HG03457 (cell line): ENCODE data around the gene CD38.
"Not testable (repeated sequence)": the region's sequence is repeated elsewhere in the genome, so short reads cannot be mapped to it uniquely, and the experiment has no call there.

Experiments
- ATAC-seq: cut with Tn5 transposase; IDR thresholded peaks from one replicate; pipeline ENCODE4 v1.9.1; 2021; ENCODE audit warnings: moderate number of reproducible peaks; ENCODE audit not compliant: unreplicated experiment

The CD38 gene

DNA sequence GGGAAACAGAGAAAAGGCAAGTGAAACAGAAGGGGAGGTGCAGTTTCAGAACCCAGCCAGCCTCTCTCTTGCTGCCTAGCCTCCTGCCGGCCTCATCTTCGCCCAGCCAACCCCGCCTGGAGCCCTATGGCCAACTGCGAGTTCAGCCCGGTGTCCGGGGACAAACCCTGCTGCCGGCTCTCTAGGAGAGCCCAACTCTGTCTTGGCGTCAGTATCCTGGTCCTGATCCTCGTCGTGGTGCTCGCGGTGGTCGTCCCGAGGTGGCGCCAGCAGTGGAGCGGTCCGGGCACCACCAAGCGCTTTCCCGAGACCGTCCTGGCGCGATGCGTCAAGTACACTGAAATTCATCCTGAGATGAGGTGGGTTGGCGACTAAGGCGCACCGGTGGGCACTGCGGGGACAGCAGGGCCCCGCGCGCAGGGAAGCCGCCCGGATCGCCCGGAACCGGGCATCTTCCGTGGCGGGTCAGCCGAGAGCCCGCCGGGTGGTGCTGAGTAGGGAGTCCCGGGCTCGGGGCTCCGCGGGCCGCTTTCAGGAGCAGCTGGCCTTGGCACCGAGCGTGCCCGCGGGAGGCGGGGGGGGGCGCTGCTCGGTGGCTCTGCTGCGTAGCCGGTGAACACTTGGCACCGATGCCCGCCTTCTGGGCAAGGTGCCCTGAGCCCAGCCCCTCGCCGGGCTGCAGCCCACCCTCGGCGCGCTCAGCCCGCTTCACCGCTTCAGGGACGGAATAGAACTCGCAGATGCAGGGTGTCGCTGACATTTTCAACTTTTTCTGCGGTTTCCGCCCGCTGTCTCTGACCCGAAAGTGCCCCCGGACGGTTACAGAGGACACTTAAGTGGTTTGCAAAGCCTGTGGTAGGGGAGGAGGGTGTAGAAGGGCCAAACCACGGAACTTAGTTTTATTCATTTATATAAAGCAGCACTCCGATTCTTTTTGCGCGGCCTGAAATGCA is at the start of gene CD38:
Gene CD38 (plus strand): TSS at position 40 of the 953 bp plus-strand sequence. CDS start 87 bp downstream, at position 127.
- peak; percentile 51 for ATAC-seq

DNA sequence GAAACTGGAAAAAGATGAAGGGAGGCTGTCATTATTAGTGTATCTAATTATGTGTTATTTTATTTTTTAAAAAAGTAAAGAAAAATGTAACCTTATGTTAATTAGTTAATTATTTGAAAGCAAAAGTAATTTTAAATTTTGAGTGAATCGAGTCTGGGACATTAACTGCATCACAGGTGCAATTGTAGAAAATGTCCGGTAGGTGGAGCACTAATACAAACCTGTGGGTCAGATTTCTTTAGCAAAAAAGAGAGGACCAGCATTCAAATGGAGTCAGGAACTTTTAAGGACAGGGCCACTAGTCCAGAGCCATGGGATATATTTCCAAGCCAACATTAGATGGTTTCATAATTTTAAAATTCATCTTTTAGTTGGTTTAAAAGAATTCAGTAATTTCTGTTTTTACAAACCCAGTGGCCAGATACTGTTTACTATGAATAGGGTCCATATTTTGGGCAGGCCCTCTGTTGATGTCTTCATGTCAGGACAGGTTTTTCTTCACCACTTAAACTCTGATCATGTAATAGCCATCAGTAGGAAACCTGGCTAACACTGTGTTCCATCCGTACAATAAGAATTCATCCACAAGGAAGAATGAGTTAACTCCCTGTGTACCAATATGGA is 48.1 kb upstream of the CD38 start:
- ATAC-seq: no peak

GRCh38 chr4:15733061-15733460 is 45.1 kb upstream of the CD38 start:
- ATAC-seq: not testable (repeated sequence)

DNA sequence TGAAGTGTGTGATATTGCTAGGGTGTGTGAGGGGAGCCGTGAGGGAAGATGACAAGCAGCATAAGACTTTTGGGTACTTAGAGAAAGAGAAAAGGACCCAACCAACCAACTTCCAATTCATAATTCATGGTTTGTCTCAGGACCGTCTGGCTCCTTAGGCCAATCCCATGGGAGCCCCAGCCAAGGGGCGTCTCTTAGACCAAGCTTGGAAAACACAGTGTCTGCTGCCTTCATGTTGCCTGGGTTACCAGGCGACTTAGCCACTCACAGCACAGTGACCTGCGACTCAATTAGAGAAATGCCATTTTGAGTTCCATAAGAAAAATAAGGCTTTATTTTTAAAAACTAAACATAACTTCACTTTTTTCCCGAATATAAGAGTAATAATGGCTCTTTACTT is 42.6 kb upstream of the CD38 start:
- no peak for ATAC-seq

DNA sequence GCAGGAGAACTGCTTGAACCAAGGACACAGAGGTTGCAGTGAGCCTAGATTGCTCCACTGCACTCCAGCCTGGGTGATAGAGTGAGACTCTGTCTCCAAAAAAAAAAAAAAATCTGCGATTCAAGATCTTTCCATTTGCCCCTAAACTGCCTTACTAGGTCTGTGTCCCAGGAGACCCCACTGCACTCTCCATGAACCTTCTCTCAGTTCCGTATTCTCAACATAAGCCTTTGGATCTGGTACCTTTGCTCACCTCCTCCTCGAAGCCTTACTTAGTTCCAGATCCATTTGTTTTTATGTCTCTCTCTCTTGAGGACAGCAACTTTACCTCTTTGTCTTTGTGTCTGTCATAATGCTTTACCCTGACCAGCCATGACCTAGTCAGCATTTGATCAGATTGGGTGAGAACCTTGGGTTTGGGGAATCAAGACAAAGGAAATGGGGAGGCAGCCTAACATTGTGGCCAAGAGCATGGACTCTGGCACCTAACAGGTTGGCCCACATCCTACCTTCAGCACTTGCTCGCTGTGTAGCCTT is 41.5 kb upstream of the CD38 start:
- ATAC-seq: no peak

- ATAC-seq: no peak
Measured at GRCh38 chr4:15737255-15737654, 40.9 kb upstream of the CD38 start.

- ATAC-seq: no peak
Measured at GRCh38 chr4:15738877-15739276, 39.3 kb upstream of the CD38 start.

DNA sequence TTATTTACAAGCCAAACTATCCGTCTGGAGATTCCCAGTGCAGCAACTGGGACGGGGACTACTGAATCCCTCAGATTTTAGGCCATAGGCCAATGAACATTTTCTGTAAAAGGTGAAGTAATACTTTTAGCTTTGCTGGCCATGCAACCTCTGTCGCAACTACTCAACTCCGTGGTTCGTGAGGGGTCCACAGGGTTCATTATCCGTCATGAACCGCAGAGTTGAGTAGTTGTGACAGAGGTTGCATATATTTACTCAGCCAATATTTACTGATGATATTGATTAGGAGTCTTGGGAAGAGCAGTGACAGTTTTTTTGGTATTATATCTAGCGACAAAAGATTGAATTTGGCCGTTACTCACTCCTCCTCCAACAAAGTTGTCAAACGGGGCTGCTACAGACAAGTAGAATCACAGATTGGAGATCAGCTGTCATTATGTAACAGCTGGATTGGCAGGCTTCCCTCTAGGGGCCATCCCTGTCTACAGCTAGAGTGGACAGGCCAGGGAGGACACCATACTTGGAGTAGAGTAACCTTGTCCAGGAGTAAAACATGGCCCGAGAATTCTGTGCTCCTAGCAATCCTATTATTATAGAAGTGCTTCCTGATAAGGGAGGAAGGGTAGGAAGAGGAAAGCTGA is 37.2 kb upstream of the CD38 start:
- ATAC-seq: no peak

- no peak for ATAC-seq
Measured at GRCh38 chr4:15742083-15742582, 36.0 kb upstream of the CD38 start.

- ATAC-seq: no peak
Measured at GRCh38 chr4:15742637-15743036, 35.5 kb upstream of the CD38 start.

- no peak for ATAC-seq
Measured at GRCh38 chr4:15744016-15744545, 34.0 kb upstream of the CD38 start.

DNA sequence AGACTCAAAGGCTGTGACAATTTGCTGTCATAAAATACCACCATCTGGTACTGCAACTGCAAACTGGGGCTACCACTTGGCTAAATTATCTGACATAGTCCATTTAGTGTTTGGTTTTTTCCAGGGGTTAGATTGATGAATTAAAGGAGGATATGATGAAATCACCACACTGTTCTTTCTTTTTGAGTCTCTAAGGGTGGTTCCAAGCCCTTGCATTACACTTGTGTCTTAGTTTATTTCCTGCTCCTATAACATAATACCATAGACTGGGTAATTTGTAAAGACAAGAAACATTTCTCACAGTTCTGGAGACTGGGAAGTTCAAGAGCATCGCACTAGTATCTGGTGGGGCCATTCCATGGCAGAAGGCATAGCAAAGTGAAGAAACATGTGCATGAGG is 32.0 kb upstream of the CD38 start:
- ATAC-seq: no peak

GRCh38 chr4:15749001-15749400 is 29.1 kb upstream of the CD38 start:
- ATAC-seq: no peak

DNA sequence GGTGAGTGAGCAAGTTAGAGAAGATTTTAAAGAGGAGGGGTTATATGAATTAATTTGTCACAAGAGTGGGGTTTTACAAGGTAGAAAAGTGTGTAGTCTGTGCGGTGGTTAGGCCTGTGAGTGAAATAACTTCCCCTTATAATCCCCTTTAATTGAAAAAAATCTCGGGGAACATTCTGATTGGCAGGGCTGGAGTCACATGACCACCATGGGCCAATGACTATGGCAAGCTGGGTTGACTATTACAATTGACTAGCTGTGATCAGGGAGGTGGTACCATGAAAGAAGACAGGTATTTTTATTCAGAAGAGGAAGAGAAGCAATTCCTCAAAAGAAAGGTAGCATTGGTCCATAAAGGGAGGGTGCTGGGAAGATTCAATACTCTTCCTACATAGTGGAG is 27.0 kb upstream of the CD38 start:
- ATAC-seq: no peak

DNA sequence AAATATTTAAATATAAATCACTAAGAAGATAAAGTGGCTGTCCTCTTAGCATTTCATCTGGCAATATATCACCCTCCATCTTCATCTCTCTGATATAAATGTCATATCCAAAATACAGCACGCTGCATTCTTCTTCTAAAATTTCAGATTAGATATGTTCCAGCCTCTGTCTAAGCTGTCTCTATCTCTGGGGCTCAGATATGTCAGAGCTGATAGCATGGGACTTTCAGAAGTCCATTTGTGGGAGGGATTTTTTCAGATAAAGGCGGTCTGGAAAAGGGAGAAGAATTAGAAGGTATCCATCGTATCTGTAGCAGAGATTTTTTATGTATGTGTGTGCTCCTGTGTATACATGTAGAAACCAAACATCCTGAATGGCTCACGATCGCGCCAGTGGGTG is 25.0 kb upstream of the CD38 start:
- no peak for ATAC-seq

- ATAC-seq: no peak
Measured at GRCh38 chr4:15753786-15754185, 24.3 kb upstream of the CD38 start.

GRCh38 chr4:15754323-15754722 is 23.8 kb upstream of the CD38 start:
- no peak for ATAC-seq

- peak; percentile 20 for ATAC-seq
Measured at GRCh38 chr4:15755321-15756155, 22.6 kb upstream of the CD38 start.

DNA sequence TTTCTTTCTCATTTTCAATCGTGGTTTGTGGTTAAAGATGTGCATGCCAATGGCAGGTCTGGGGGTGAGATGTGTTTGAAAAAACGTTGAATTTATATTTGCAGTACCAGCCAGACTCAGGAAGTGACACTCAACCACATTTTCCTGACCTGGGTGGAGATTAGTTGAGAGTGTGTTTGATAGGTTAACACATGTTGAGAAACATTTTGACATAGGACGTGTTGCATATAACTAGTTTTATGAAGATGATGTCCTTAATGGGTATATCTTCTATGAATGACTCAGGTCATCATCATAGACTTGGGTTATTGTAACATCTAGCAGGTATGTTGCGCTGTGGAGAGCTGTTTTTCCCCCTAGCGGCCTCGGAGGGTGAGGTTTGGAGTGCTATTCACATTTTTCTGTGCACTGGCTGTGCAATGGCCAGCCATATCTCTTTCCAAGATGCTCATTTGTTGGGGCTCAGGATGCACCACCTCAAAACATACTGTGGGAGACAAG is 21.7 kb upstream of the CD38 start:
- ATAC-seq: peak; percentile 90

DNA sequence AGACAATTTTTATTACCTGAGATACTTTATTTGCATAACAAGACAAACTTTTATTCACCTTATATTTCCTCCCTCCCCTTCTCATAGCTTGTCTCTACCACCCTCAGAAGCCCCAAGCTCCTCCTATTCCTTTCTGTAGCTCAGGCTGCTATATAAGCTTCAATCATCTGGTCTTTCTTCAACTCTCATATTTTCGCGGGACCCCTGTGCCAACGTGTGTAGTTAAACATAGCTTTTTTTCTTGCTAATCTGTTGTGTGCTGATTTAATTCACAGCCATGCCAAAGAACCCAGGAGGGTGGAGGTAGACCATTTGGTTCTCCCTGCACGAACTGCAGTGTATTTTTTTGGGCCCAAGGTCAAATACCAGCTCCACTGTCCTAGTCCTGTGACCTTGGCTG is 21.1 kb upstream of the CD38 start:
- ATAC-seq: no peak
